Activated CD8-positive, alpha-beta memory T cell treated with anti-CD3 and anti-CD28 coated beads for 48 hours (primary cell): ENCODE results near the gene ENTHD1.
"Not testable (repeated sequence)": the region's sequence is repeated elsewhere in the genome, so short reads cannot be mapped to it uniquely, and the experiment has no call there.

Source experiments
- DNase-seq, 3 experiments: peaks; one replicate each; pipeline ENCODE4 v3.0.0-alpha.2; 2020; ENCODE audit warnings: low read depth in 2 of 3, low spot score in 2 of 3

Gene ENTHD1

GRCh38 chr22:39925909-39926679 lies 32.5 kb upstream of the ENTHD1 start:
- DNase-seq = no peak

GRCh38 chr22:39925273-39925672 lies 31.7 kb upstream of the ENTHD1 start:
- DNase-seq = no peak

- no peak for DNase-seq
Observed at GRCh38 chr22:39924286-39924685, 30.7 kb upstream of the ENTHD1 start.

- DNase-seq = no peak
Observed at GRCh38 chr22:39923696-39924095, 30.1 kb upstream of the ENTHD1 start.

DNA sequence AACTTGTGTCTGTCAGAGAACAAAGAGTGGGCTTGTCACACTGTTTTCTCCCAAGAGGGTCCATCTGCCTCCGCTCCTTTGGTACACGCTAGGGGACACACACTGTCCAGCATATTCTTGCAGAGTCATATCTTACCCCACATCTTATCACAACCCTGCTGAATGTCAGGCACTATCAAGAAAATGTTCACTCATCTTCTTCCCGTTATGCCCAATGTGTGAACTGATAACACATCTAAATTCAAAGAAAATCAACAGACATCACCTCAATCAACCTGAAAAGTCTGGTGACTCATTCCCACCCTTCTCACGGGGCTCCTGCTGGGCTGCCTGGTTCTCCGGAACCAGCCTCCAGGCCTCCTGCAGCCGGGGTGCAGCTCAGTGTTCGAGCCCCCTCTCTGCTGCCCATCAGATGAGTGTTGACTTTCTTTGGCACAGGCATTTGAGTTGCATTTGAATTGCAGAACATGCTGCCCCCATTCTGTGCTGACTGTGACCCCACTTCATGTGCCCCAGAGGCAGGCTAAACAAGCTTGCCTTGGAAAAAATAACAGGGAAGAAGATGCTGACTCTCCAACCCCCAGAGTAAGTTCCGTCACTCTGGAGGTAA lies 26.7 kb upstream of the ENTHD1 start:
- DNase-seq = no peak

GRCh38 chr22:39917776-39918495 lies 24.4 kb upstream of the ENTHD1 start:
- no peak for DNase-seq

- DNase-seq = no peak
Observed at GRCh38 chr22:39917197-39917643, 23.7 kb upstream of the ENTHD1 start.

DNA sequence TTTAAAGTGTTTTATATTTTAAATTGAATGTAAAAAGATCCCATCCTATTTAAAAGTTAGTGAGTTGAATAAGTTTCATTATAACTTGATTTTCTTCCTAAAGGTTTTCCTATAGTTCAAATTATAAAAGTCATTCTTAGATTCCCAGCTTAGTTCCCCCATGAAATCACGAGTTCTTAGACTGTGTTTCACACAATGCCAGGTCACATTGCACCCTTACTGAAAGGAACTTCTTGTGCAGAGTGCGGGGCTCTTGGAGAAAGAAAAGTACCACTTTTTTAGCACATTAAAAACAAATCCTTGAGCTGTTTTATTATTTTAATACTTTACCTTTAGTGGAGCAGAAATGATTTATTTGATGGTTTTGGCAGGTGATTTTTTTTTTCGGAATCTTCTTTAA lies 22.9 kb upstream of the ENTHD1 start:
- DNase-seq = no peak

GRCh38 chr22:39915295-39915726 lies 21.8 kb upstream of the ENTHD1 start:
- no peak for DNase-seq

DNA sequence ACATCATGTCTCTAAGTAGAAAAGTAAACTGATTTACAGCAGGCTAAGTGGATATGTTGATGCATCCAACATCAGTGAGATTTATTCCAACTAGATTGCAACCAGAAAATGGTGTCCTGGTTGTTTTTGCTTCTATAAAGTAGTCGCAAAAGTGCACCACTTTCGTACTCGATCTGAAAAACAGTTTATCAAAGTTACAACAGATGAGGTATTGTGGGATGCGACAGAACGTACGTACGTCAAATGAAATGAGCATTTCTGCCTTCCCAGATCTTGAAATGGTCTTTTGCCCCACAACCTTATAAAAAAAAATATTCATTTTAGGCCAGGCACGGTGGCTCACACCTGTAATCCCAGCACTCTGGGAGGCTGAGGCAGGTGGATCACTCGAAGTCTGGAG lies 21.0 kb upstream of the ENTHD1 start:
- no peak for DNase-seq

DNA sequence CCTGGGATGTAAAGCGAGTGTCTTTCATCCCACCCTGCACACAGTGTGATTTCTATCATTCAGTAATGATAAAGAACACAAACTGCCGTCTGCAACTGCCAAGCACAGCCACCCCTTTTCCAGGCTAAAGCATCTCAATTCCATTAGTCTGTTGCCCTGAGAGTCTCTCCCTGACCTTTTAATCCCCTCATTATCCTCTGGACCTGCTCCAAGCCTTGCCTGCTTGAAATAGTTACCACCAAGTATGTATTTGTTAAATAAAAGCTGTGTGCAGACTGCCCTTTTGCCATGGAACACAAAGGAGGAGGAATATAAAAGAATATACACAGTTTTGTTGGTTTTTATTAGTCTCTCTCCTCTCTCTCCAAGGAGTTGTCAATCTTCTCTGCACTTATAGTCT lies 20.3 kb upstream of the ENTHD1 start:
- DNase-seq = no peak

- DNase-seq = no peak
Observed at GRCh38 chr22:39913321-39913720, 19.8 kb upstream of the ENTHD1 start.

DNA sequence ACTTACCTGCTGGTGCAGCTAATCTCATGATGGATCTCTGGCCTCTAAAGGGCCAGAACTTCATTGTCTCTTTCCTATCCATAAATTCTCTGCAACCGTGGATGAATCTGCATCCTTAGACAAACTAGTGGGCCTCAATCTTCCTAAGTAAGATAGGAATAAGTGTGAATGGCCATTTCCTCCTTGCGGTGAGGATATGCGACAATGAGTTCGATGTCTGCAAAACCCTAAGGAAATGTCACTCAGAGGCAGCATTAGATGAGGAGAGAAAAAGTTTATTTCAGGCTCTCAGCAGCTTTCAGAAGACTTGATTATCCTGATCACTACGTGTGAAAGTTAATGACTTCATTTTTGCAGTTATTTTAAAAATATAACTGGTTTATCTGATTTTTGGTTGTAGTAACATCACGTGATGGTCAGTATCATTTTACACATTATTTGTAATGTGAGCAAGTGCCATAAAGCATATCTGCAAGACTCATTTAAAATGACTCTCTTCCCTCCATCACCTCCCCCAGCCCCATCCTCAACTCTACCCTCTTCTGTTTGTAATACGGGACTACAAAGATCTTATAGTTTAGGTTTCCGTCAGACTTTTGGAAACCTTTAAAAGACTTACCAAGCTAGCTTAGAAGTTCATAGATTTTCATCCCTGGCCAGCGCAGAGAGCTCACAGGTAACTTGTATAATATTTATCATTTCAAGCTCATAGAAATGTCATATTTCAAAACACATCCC lies 17.5 kb upstream of the ENTHD1 start:
- no peak for DNase-seq

- DNase-seq = no peak
Observed at GRCh38 chr22:39908737-39909136, 15.2 kb upstream of the ENTHD1 start.

- DNase-seq = no peak
Observed at GRCh38 chr22:39908136-39908535, 14.6 kb upstream of the ENTHD1 start.

DNA sequence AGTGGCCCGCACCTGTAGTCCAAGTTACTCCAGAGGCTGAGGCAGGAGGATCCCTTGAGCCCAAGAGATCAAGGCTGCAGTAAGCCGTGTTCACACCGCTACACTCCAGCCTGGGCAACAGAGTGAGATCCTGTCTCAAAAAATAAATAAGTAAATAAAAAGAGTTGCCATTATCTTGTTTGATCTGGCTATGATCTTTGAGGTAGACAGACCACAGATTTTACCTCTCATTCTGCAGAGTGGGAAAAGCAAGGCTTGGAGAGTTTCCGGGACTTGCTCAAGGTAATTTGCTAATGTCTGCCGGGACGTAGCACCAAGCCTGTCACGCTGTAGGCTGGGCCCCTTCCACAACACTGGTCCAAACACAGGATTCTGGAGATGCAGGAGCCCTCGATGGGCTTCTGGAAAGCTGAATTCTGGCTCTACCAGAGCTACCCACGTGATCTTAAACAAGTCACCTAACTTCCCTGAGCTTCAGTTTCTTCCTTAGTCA lies 14.1 kb upstream of the ENTHD1 start:
- DNase-seq = no peak

DNA sequence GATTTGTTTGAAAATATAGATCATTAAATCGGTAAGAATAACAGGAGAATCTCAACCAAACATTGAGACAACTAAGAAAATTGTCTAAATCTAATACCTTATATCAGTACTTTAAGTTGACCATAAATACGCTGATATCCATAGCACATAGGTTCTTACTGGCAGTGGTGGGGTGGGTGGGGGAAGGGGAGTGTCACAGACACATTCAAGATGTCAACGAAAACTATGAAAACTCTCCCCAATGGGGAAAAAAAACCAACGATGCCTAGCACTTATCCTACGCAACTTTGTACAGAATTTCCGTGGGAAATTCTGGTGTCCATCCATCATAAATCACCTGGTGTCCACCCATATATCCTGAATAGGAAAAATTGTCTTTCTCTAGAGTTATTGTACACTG lies 13.5 kb upstream of the ENTHD1 start:
- no peak for DNase-seq

DNA sequence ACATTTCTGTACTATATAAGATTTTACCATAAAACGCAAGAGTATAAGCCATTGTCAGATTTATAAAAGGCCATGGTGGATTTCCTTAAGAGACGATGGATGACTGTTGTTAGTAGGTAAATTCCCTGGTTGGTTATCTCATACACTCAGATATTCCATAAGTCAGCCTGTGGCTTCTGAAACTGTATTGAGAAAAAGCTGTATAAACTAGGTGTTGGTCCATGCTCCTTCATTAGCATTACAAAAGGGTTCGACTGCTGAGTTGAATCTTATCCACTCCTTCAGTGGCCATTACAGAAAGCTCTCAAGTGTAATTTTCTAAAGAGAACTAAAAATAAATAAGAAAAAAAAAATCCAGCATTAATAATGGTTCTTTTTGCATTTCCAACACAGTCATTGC lies 12.6 kb upstream of the ENTHD1 start:
- DNase-seq = no peak

- DNase-seq = no peak
Observed at GRCh38 chr22:39905687-39906086, 12.1 kb upstream of the ENTHD1 start.

- no peak for DNase-seq
Observed at GRCh38 chr22:39904862-39905261, 11.3 kb upstream of the ENTHD1 start.

- not testable (repeated sequence) for DNase-seq
Observed at GRCh38 chr22:39904024-39904423, 10.5 kb upstream of the ENTHD1 start.
